ENCODE measurements around the gene LMF1. TPM values are rescaled to one million over a fixed set of nuclear protein-coding genes. Genes with fewer than 3 reads are reported as not detected.
A peak's percentile ranks its signal among the peaks of the same experiment; 100 is the strongest.

LMF1 gene
- total RNA-seq, 1 donor, result 29.4 TPM

GRCh38 chr16:1003391-1004347 is 32.9 kb upstream of the LMF1 start:
- TF ChIP-seq CTCF (IDR thresholded peaks at IDR 0.05; ENCODE audit: insufficient read depth, low read length), result no peak

GRCh38 chr16:1002399-1003166 is 31.8 kb upstream of the LMF1 start:
- no peak for TF ChIP-seq CTCF (IDR thresholded peaks at IDR 0.05; ENCODE audit: insufficient read depth, low read length)
- DNase-seq (ENCODE audit: low read depth), result peak; percentile 69

More at GRCh38 chr16:1003391-1004347, 32.9 kb upstream of the LMF1 start:
- DNase-seq (ENCODE audit: low read depth), result no peak
- no peak overlapping the region for H3K4me3 ChIP-seq (ENCODE audit: low read depth, low read length)

GRCh38 chr16:1001096-1001495 is 30.3 kb upstream of the LMF1 start:
- TF ChIP-seq CTCF (IDR thresholded peaks at IDR 0.05; ENCODE audit: insufficient read depth, low read length), result no peak
- H3K4me3 ChIP-seq (ENCODE audit: low read depth, low read length), result no peak overlapping the region
- DNase-seq (ENCODE audit: low read depth), result no peak

More at GRCh38 chr16:1002399-1003166, 31.8 kb upstream of the LMF1 start:
- no peak overlapping the region for H3K4me3 ChIP-seq (ENCODE audit: low read depth, low read length)

GRCh38 chr16:1000608-1001007 is 29.8 kb upstream of the LMF1 start:
- no peak overlapping the region for H3K4me3 ChIP-seq (ENCODE audit: low read depth, low read length)
- no peak for TF ChIP-seq CTCF (IDR thresholded peaks at IDR 0.05; ENCODE audit: insufficient read depth, low read length)
- no peak for DNase-seq (ENCODE audit: low read depth)

- no peak overlapping the region for H3K4me3 ChIP-seq (ENCODE audit: low read depth, low read length)
- TF ChIP-seq CTCF (IDR thresholded peaks at IDR 0.05; ENCODE audit: insufficient read depth, low read length), result no peak
- DNase-seq (ENCODE audit: low read depth), result no peak
Measured at GRCh38 chr16:999677-1000076, 28.9 kb upstream of the LMF1 start.

DNA sequence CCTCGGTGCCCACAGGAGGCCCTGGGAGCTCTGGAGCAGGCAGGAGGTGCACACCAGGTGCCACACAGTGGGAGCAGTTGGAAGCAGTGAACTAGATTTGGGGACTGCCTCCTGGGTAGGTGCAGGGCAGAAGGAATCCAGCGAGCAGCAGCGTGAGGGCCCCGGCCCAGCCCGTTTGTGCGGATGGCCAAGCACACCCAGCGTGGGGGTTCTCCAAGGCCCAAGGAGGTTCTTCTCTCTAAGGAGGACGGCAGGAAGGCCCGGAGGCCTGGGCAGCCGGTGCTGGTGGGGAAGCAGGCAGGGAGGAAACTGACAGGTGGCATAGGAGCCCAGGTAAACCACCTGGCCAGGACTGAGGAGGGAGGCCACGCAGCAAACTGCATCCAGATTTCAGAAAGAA is 27.8 kb upstream of the LMF1 start:
- TF ChIP-seq CTCF (IDR thresholded peaks at IDR 0.05; ENCODE audit: insufficient read depth, low read length), result no peak
- no peak overlapping the region for H3K4me3 ChIP-seq (ENCODE audit: low read depth, low read length)
- DNase-seq (ENCODE audit: low read depth), result no peak
